ENCODE measurements around the gene ADARB2.

Gene ADARB2

DNA sequence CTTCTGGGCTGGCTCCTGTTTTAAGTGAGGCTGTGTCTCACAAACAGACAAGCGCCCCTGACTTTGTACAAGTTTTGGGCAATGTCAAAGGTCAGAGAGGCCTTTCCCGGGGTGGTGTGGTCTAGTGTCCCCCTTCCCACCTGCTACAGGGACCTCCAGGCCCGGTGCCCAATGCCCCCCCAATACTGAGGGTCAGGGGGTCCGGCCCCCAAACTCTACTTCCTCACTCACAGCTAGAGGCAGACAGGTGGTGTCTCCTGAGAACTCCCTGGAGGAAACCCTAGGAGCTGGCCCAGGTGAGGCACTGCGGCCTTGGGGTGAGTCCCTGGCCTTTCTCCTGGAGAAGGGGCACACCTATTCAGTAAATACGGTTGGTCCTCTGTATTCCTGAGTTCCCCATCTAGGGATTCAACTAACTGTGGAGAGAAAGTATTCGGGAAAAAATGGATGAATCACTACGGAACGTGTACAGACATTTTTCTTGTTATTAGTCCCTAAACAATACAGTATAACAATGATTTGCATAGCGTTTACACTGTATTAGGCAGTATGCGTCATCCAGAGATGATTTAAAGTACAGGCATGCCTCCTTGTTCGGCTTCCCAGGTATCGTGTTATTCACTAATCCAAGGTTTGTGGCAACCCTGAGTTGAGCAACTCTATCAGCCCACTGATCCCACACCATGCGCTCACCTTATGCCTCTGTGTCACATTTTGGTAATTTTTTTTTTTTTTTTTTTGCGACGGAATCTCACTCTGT is 373.0 kb downstream of the ADARB2 start:
- Histone ChIP-seq H3K27ac (ENCODE audit: low read depth, low read length) (no peak overlapping the region), H3K79me2 (ENCODE audit: control insufficient read depth, insufficient read depth, low read length, unreplicated experiment) (no peaks in the 10 kb centered on the region), H3K27me3 (ENCODE audit: insufficient read depth, low read length) (no peaks in the 10 kb centered on the region), H3K4me3 (ENCODE audit: low read depth, low read length) (no peak overlapping the region), H2AFZ (ENCODE audit: low read length, unreplicated experiment) (no peak overlapping the region), H3K36me3 (ENCODE audit: insufficient read depth, low read length) (no peaks in the 10 kb centered on the region), H3K4me1 (ENCODE audit: control insufficient read depth, insufficient read depth, low read length, unreplicated experiment) (no peaks in the 10 kb centered on the region)

DNA sequence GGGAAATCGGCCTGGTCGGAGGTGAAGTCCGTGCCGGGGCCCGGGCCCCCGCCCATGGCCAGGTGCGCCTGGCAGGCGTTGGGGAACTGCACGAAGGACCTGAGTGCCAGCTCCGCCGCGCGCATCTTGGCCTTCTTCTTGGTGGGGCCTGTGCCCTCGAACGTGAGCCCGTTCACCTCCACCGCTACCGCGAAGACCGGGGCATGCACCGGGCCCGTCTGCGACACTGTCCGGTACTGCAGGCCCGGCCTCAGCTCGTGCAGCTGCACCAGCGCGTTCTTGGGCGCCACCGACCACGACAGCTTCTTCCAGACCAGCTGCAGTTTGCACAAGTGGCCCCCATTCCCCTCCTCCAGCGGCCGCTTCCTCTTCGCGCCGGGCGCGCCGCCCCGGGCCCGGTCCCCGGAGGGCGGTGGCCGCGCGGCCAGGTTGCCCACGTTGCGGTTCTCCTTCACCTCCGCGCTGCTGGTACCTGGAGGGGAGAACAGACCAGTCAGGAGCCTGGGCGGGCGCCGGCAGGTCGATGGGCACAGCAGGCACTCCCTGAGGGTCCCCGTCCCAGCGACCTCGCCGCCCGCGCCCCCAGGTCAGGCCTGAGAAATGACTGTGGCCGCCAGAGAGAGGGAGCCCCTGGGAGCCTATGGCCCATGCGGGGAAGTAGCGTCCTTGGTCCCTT is 373.7 kb downstream of the ADARB2 start:
- no peaks in the 10 kb centered on the region for H3K4me1 ChIP-seq (ENCODE audit: control insufficient read depth, insufficient read depth, low read length, unreplicated experiment)
- H3K27ac ChIP-seq (ENCODE audit: low read depth, low read length), result no peak overlapping the region
- H3K79me2 ChIP-seq (ENCODE audit: control insufficient read depth, insufficient read depth, low read length, unreplicated experiment), result no peaks in the 10 kb centered on the region
- no peak overlapping the region for H3K4me3 ChIP-seq (ENCODE audit: low read depth, low read length)
- no peaks in the 10 kb centered on the region for H3K27me3 ChIP-seq (ENCODE audit: insufficient read depth, low read length)
- H2AFZ ChIP-seq (ENCODE audit: low read length, unreplicated experiment), result no peak overlapping the region
- H3K36me3 ChIP-seq (ENCODE audit: insufficient read depth, low read length), result no peaks in the 10 kb centered on the region

DNA sequence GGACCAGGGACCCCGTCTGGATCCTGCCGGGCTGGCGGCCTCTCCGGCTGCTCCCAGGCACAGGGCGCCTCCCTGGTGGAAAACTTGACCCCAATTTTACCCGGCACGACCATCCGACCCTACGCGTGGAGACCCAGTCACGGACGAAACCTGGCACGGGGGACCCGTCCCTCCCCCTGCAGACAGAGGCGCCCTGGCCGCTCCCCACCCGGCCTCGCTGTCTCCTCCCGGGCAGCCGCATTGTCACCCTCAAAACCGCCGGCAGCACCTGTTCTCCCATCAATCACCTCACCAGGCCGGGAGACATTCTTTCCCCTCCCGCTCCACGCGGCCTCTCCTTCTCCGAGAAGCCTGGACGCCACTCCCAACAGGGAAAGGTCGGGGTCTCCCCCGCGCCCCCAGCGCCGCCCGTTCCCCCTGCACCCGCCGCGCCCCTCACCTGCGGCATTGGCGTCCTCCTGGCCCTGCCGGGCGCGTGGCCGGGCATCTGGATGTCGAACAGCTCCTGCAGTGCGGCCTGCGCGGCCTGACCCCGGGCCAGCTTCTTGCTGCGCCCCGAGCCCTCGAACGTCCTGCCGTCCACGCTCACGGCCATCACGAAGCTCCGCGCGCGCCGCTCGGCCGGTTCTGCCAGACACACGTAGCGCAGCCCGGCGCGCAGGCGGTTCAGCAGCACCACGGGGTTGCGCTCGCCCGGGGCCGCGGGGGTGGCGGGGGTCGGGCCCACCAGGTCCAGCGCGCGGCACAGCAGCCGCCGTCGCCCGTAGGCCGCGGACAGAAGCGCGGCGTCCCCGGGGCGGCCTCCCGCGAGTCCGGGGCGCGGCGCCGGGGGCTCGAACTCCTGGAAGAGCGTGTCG is 374.5 kb downstream of the ADARB2 start:
- Histone ChIP-seq H3K4me1 (ENCODE audit: control insufficient read depth, insufficient read depth, low read length, unreplicated experiment) (no peaks in the 10 kb centered on the region), H3K4me3 (ENCODE audit: low read depth, low read length) (no peak overlapping the region), H3K27ac (ENCODE audit: low read depth, low read length) (no peak overlapping the region), H3K36me3 (ENCODE audit: insufficient read depth, low read length) (no peaks in the 10 kb centered on the region), H2AFZ (ENCODE audit: low read length, unreplicated experiment) (no peak overlapping the region), H3K79me2 (ENCODE audit: control insufficient read depth, insufficient read depth, low read length, unreplicated experiment) (no peaks in the 10 kb centered on the region), H3K27me3 (ENCODE audit: insufficient read depth, low read length) (no peaks in the 10 kb centered on the region)

GRCh38 chr10:1361411-1362105 is 375.8 kb downstream of the ADARB2 start:
- Histone ChIP-seq H3K27me3 (ENCODE audit: insufficient read depth, low read length) (no peaks in the 10 kb centered on the region), H3K27ac (ENCODE audit: low read depth, low read length) (no peak overlapping the region), H3K4me1 (ENCODE audit: control insufficient read depth, insufficient read depth, low read length, unreplicated experiment) (no peaks in the 10 kb centered on the region), H3K79me2 (ENCODE audit: control insufficient read depth, insufficient read depth, low read length, unreplicated experiment) (no peaks in the 10 kb centered on the region), H3K36me3 (ENCODE audit: insufficient read depth, low read length) (no peaks in the 10 kb centered on the region), H3K4me3 (ENCODE audit: low read depth, low read length) (no peak overlapping the region), H2AFZ (ENCODE audit: low read length, unreplicated experiment) (no peak overlapping the region)

DNA sequence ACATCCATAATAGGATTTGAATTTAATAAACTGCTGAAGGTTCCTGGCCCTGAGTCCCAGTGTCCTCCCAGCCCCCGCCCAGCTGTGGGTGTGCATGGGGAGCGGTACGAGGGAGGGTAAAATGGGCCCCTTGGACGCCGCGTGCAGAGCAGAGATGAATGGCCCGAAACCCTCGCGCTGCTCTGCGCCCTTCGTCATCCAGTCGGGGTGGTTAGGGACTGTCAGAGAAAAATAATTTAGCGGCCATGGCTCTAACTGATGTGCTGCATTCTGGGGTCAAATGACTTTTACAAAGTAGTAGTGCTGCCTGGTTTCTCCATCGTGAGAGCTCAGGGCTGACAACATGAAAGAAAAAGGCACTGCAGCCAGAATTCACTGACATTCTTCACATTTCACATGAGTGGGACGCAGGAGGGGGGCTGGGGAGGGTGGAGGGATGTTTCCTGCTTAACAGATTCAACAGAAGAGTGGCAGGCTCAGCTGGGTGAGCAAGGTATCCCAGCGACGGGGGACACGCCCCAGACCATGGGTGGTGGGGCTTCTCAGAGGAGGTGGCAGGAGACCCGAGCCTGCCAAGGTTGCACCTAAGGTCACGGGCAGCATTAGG is 376.7 kb downstream of the ADARB2 start:
- Histone ChIP-seq H3K27me3 (ENCODE audit: insufficient read depth, low read length) (no peaks in the 10 kb centered on the region), H3K4me1 (ENCODE audit: control insufficient read depth, insufficient read depth, low read length, unreplicated experiment) (no peaks in the 10 kb centered on the region), H3K79me2 (ENCODE audit: control insufficient read depth, insufficient read depth, low read length, unreplicated experiment) (no peaks in the 10 kb centered on the region), H2AFZ (ENCODE audit: low read length, unreplicated experiment) (no peak overlapping the region), H3K36me3 (ENCODE audit: insufficient read depth, low read length) (no peaks in the 10 kb centered on the region), H3K27ac (ENCODE audit: low read depth, low read length) (no peak overlapping the region), H3K4me3 (ENCODE audit: low read depth, low read length) (no peak overlapping the region)

DNA sequence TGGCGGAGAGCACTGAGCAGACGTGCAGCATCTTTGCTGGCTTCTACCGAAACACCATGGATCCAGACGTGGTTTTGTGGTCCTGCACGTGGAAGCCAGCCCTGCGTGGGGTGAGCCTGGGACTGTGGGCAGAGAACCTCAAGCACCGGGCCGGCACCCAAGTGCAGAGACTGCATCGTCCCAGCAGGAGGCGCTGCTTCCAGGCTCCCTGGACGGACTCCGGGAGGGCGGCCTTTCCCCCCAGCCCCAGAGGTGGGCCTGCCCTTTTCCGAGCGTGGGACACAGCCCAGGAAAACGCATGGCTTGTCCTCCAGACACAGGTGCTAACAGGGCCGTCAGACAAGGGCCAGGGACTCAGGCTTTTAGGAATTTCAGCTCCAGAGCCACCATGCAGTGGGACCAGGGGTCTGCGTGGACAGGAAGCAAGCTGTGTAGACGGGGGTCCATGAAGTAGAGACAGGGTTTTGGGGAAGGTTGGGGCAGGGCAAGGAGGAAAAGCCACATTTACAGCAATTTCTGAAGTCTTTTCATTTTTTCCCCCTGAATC is 377.2 kb downstream of the ADARB2 start:
- no peak overlapping the region for H2AFZ ChIP-seq (ENCODE audit: low read length, unreplicated experiment)
- H3K79me2 ChIP-seq (ENCODE audit: control insufficient read depth, insufficient read depth, low read length, unreplicated experiment), result no peaks in the 10 kb centered on the region
- no peaks in the 10 kb centered on the region for H3K4me1 ChIP-seq (ENCODE audit: control insufficient read depth, insufficient read depth, low read length, unreplicated experiment)
- H3K4me3 ChIP-seq (ENCODE audit: low read depth, low read length), result no peak overlapping the region
- H3K27ac ChIP-seq (ENCODE audit: low read depth, low read length), result no peak overlapping the region
- H3K27me3 ChIP-seq (ENCODE audit: insufficient read depth, low read length), result no peaks in the 10 kb centered on the region
- H3K36me3 ChIP-seq (ENCODE audit: insufficient read depth, low read length), result no peaks in the 10 kb centered on the region

- no peaks in the 10 kb centered on the region for H3K4me1 ChIP-seq (ENCODE audit: control insufficient read depth, insufficient read depth, low read length, unreplicated experiment)
These were observed 377.7 kb downstream of the ADARB2 start for GRCh38 chr10:1359626-1359955.

DNA sequence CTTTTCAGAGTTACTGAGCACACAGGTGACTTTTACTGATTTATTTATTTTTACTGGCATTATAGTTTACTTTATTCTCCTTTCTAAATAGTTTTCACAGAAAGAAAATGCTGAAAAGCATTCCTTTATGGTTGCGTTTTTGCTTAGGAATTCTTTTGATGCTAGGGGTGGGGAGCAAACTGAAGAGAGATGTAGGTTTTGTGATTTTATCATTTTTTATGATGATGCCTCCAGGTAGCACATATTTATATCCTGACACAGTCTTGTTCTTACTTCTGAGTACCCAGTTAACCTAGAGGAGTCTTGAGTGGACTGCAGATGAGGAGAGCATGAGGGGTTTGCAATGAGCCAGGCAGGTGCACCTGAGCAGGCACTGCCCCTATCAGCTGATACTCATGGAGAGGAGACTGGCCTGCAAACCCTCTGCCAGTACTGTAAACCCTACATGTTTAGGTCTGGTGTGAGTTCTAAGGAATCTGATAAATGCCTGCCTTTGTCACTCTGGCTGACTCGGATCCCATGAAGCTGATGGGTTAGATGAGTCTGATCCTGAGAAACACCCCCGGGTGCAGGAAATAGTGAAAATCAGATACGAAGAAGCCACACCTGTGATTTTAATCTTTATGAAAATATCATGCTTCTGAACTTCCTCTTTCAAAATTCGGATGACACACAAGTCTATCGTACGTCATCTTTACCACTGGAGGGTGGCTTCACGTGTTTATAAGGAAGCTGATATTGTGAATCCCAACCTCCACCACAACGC is 378.3 kb downstream of the ADARB2 start:
- H3K4me1 ChIP-seq (ENCODE audit: control insufficient read depth, insufficient read depth, low read length, unreplicated experiment), result no peaks in the 10 kb centered on the region
- no peaks in the 10 kb centered on the region for H3K27me3 ChIP-seq (ENCODE audit: insufficient read depth, low read length)
- H3K4me3 ChIP-seq (ENCODE audit: low read depth, low read length), result no peak overlapping the region
- H3K27ac ChIP-seq (ENCODE audit: low read depth, low read length), result no peak overlapping the region
- no peaks in the 10 kb centered on the region for H3K79me2 ChIP-seq (ENCODE audit: control insufficient read depth, insufficient read depth, low read length, unreplicated experiment)
- H3K36me3 ChIP-seq (ENCODE audit: insufficient read depth, low read length), result no peaks in the 10 kb centered on the region
- no peak overlapping the region for H2AFZ ChIP-seq (ENCODE audit: low read length, unreplicated experiment)

More at GRCh38 chr10:1359626-1359955, 377.7 kb downstream of the ADARB2 start:
- Histone ChIP-seq H3K36me3 (ENCODE audit: insufficient read depth, low read length) (no peaks in the 10 kb centered on the region), H3K27me3 (ENCODE audit: insufficient read depth, low read length) (no peaks in the 10 kb centered on the region), H3K27ac (ENCODE audit: low read depth, low read length) (no peak overlapping the region), H2AFZ (ENCODE audit: low read length, unreplicated experiment) (no peak overlapping the region), H3K79me2 (ENCODE audit: control insufficient read depth, insufficient read depth, low read length, unreplicated experiment) (no peaks in the 10 kb centered on the region), H3K4me3 (ENCODE audit: low read depth, low read length) (no peak overlapping the region)

- Histone ChIP-seq H3K79me2 (ENCODE audit: control insufficient read depth, insufficient read depth, low read length, unreplicated experiment) (no peaks in the 10 kb centered on the region), H3K4me1 (ENCODE audit: control insufficient read depth, insufficient read depth, low read length, unreplicated experiment) (no peaks in the 10 kb centered on the region), H3K4me3 (ENCODE audit: low read depth, low read length) (no peak overlapping the region), H3K36me3 (ENCODE audit: insufficient read depth, low read length) (no peaks in the 10 kb centered on the region), H2AFZ (ENCODE audit: low read length, unreplicated experiment) (no peak overlapping the region), H3K27ac (ENCODE audit: low read depth, low read length) (no peak overlapping the region), H3K27me3 (ENCODE audit: insufficient read depth, low read length) (no peaks in the 10 kb centered on the region)
These were observed 379.2 kb downstream of the ADARB2 start for GRCh38 chr10:1358147-1358546.
